Mucosa of descending colon (tissue), 3 donors: Measurements from ENCODE around the gene DGCR2. TPM values are rescaled to one million over a fixed set of nuclear protein-coding genes. Genes with fewer than 3 reads are reported as not detected.
A peak's percentile ranks its signal among the peaks of the same experiment; 100 is the strongest.
"Not testable (repeated sequence)": the region's sequence is repeated elsewhere in the genome, so short reads cannot be mapped to it uniquely, and the experiment has no call there.

ENCODE experiments used
- ATAC-seq: fragments of 200-7000 bp; cut with Tn5 transposase; one replicate; pipeline ENCODE4 v1.9.1; 2020; ENCODE audit warnings: mild to moderate bottlenecking, moderate library complexity
- DNase-seq, 3 donors: peaks; one replicate each; pipeline ENCODE4 v3.0.0-alpha.2; 2020
- H3K36me3 ChIP-seq: fragments of 200-600 bp; one replicate; pipeline ENCODE4 v1.8.0; 2021; ENCODE audit warnings: low read depth, mild to moderate bottlenecking
- H3K4me1 ChIP-seq: fragments of 200-600 bp; one replicate; pipeline ENCODE4 v1.8.0; 2021; ENCODE audit warnings: low read depth, mild to moderate bottlenecking
- H3K4me3 ChIP-seq: fragments of 200-600 bp; one replicate; pipeline ENCODE4 v1.8.0; 2021; ENCODE audit warnings: mild to moderate bottlenecking
- H3K9me3 ChIP-seq: fragments of 200-600 bp; one replicate; pipeline ENCODE4 v1.8.0; 2021; ENCODE audit warnings: mild to moderate bottlenecking
- CTCF ChIP-seq: fragments of 200-600 bp; IDR thresholded peaks from one replicate; pipeline ENCODE4 v1.8.0; 2022; ENCODE audit warnings: antibody characterized with exemption, mild to moderate bottlenecking
- intact Hi-C, 2 donors: fragments of 100-400 bp; cut with DNase I in 1 of 2; cut with micrococcal nuclease in 1 of 2; formaldehyde crosslinking; loops; one replicate each; pipeline versions ENCODE4 v1.11.0 to v1.11.1; 2022; cut with DNase I, micrococcal nuclease
- total RNA-seq, 3 donors: library from RNA; stranded (reverse); fragmentation: NEBNext Ultra II Directional in 2 of 3; extraction: Animal tissue kit (Norgen Biotek cat#: 25700) in 2 of 3; gene quantifications; one replicate each; pipeline versions ENCODE4 v1.2.1 to v1.2.4, GENCODE V29; 2021 to 2023
- donor health status: DM: no; HTN: no; CAD: no; lungs with moderate emphysema.
- donor health status: DM: no; HTN: no; CAD: no.
- donor health status: DM: no; HTN: yes; CAD: no.

Gene DGCR2
- total RNA-seq, 3 donors from 2014 or later: 68.4 to 100 (median 79.8) TPM

- TF ChIP-seq CTCF: no peak
- no peaks in the 10 kb centered on the region for H3K4me1 ChIP-seq
- H3K9me3 ChIP-seq: no peaks in the 10 kb centered on the region
- intact Hi-C loops: no loop called here
- ATAC-seq (no peak), DNase-seq (no peak)
- no peak overlapping the region for H3K4me3 ChIP-seq
- no peaks in the 10 kb centered on the region for H3K36me3 ChIP-seq
These were observed 131.7 kb downstream of the DGCR2 start for GRCh38 chr22:18990355-18991137.

GRCh38 chr22:18988958-18989357 is 133.3 kb downstream of the DGCR2 start:
- intact Hi-C loops: no loop called here
- Histone ChIP-seq H3K4me3 (no peak overlapping the region), H3K4me1 (no peaks in the 10 kb centered on the region), H3K9me3 (no peaks in the 10 kb centered on the region), H3K36me3 (no peaks in the 10 kb centered on the region)
- ATAC-seq (no peak), DNase-seq (no peak)
- no peak for TF ChIP-seq CTCF

- peak; percentile 55 for ATAC-seq
- Histone ChIP-seq H3K9me3 (no peaks in the 10 kb centered on the region), H3K4me1 (no peaks in the 10 kb centered on the region), H3K36me3 (no peaks in the 10 kb centered on the region), H3K4me3 (no peak overlapping the region)
- no peak for TF ChIP-seq CTCF
- intact Hi-C loops: no loop called here
- DNase-seq: peak in 1 of 3 donors; percentile 34
These were observed 134.4 kb downstream of the DGCR2 start for GRCh38 chr22:18987765-18988164.

- H3K4me3 ChIP-seq, ATAC-seq, DNase-seq, H3K36me3 ChIP-seq, H3K9me3 ChIP-seq, intact Hi-C loops, H3K4me1 ChIP-seq: not testable (repeated sequence)
These were observed 135.1 kb downstream of the DGCR2 start for GRCh38 chr22:18987114-18987513.

Other genes starting within 250 kb of the DGCR2 start
- 1 to 10 TPM in 1 of 3 donors, under 1 TPM in 2; 0.39 to 1.7 (median 0.55) TPM for gene DGCR6, start 216.1 kb downstream of the DGCR2 start, total RNA-seq
- 1 to 10 TPM; 4.9 to 7.5 (median 5.3) TPM for gene PRODH, start 186.1 kb downstream of the DGCR2 start, total RNA-seq
- gene TSSK2, start 8.9 kb upstream of the DGCR2 start, total RNA-seq: not detected
- gene ESS2, start 22.2 kb upstream of the DGCR2 start, total RNA-seq: 10 to 100 TPM; 10.2 to 18.1 (median 11.0) TPM
- not detected for gene GSC2, start 27.9 kb upstream of the DGCR2 start, total RNA-seq
- 100 to 1,000 TPM in 2 of 3 donors, 10 to 100 TPM in 1; 88.3 to 165 (median 135) TPM for gene SLC25A1, start 56.3 kb upstream of the DGCR2 start, total RNA-seq
- gene CLTCL1, start 169.3 kb upstream of the DGCR2 start, total RNA-seq: 1 to 10 TPM; 3.0 to 5.9 (median 5.7) TPM